ENCODE data around the gene RAB26.

DNA sequence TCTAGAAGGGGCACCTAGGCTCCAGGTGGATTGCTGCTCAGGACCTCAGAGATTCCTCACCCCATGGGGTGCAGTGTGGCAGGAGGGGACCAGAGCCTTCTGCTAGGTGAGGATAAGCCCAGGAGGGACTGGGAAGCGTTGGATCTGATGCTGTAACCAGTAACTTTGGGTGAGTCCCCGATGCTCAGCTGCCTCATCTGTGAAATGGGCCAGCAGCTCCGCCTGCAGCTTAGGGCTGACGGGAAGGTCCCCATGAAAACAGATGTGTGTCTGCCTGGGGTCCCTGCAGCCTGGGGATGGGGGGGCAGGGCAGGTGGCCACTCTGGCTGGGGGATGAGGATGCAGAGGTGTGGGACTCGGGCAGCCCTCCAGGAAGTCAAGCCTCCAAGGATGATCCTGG is 50.7 kb downstream of the RAB26 start:
- TF ChIP-seq, protein P1, sequence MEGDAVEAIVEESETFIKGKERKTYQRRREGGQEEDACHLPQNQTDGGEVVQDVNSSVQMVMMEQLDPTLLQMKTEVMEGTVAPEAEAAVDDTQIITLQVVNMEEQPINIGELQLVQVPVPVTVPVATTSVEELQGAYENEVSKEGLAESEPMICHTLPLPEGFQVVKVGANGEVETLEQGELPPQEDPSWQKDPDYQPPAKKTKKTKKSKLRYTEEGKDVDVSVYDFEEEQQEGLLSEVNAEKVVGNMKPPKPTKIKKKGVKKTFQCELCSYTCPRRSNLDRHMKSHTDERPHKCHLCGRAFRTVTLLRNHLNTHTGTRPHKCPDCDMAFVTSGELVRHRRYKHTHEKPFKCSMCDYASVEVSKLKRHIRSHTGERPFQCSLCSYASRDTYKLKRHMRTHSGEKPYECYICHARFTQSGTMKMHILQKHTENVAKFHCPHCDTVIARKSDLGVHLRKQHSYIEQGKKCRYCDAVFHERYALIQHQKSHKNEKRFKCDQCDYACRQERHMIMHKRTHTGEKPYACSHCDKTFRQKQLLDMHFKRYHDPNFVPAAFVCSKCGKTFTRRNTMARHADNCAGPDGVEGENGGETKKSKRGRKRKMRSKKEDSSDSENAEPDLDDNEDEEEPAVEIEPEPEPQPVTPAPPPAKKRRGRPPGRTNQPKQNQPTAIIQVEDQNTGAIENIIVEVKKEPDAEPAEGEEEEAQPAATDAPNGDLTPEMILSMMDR (IDR thresholded peaks at IDR 0.05) = no peak
- no peak for TF ChIP-seq POLR2A (IDR thresholded peaks at IDR 0.05)

Data from thyroid gland (tissue), 4 donors.